Activated CD8-positive, alpha-beta memory T cell treated with anti-CD3 and anti-CD28 coated beads, Interleukin-2, amount 50 U/mL, for 24 hours (primary cell): ENCODE measurements around the gene HIF1AN.

Experiments used
- DNase-seq: peaks from one replicate; pipeline ENCODE4 v3.0.0-alpha.2; 2020; ENCODE audit errors: extremely low read depth

The HIF1AN gene

DNA sequence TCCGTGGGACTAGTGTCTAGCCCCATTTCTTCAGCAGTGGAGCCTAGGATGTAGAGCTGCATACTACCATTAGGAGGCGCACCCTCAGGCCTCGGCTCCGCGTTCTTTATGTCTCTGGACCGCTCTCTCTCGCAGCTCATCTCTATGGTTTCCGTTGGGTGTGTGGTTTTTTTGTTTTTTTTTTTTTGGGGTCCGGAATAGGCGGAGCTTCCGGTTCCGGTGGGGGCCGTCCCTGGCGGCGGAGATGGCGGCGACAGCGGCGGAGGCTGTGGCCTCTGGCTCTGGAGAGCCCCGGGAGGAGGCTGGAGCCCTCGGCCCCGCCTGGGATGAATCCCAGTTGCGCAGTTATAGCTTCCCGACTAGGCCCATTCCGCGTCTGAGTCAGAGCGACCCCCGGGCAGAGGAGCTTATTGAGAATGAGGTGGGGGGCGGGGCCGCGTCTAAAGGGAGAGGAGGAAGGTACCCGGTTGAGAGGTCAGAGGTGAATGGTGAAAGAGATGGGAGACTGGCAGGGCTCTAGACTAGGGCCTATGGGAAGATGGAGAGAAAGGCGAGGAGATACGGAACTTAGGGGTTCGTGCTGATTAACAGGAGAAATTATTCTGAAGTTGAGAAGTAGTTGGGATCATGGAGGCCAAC is at the start of gene HIF1AN:
Gene HIF1AN (plus strand): TSS at position 229 of the 639 bp plus-strand sequence. CDS start 16 bp downstream, at position 245.
- peak; percentile 77 for DNase-seq

DNA sequence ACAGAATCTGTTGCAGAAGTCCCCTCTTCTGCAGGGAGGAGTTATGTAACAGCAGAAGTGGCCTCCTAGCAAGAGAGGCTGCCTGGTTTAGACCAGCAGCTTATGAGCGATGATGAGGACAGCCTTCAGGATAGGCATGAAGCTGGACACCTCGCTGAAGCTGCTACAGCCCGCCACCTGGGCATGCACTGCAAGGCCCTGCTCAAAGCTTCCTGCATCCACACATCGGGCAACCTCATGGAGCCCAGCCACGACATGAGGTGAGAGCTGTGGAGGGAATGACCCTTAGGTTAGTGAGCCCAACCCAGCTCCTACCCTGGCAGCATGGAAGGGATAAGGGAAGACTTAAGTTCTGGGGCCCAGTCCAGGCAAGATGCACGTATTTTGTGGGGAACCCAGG is 48.2 kb upstream of the HIF1AN start:
- no peak for DNase-seq

DNA sequence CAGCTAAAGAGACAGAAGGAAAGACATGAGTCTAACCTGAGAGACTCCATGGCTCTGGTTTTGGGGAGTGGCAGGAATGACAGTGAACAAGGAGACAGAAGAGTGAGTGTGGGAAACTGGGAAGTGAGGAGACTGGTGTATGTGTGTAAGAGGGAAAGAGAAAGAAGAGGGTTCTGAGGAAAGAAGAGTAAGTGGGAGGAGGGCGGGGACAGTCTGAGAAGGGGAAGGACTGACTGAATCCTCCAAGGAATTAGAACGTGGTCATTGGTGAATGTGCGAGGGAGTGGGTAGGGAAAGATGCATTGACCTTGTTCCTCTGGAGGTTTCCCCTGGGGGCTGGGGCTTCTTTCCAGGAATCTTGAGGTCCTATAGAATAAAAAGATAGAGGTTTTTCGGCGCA is 46.3 kb upstream of the HIF1AN start:
- DNase-seq = no peak

GRCh38 chr10:100490531-100490930 is 45.2 kb upstream of the HIF1AN start:
- DNase-seq = no peak

GRCh38 chr10:100496567-100496966 is 39.2 kb upstream of the HIF1AN start:
- no peak for DNase-seq

DNA sequence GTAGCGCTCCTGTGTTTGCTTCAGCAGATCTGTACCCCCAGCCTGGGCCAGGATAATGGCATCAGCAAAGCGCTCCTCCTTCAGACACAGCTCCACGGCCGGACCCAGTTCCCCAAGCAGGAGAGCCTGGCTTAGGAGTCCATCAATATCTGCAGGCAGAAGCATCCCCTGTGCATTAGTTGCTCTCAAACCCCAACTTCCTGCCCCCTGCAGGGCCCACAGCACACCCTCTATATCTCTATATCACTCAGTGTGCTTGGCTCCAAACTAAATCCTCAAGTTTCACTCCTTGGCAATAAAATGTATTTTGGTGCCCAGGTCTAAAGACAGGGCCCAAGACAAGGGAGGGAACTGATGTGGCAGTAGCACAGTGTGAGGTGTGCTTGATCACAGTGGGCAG is 37.7 kb upstream of the HIF1AN start:
- no peak for DNase-seq

DNA sequence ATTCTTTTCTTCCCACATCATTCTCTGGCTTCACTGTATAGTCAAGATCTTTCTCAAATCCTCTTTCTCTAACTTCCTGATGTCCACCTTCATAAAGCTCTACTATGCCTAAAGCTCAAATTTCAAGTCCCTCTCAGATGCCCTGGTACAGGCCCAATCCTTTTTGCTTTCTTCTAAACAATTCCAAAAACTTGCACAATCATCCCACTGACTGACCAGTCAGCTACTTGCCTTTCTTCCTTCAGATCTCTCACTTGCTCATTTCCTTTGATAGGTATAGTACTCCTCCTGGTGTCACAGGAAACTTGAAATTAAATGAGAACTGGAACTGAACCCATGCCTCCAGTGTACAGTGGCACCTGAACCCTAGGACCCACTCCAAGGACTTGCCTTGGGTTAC is 34.3 kb upstream of the HIF1AN start:
- no peak for DNase-seq

- no peak for DNase-seq
These were observed 32.7 kb upstream of the HIF1AN start for GRCh38 chr10:100502926-100503494.

DNA sequence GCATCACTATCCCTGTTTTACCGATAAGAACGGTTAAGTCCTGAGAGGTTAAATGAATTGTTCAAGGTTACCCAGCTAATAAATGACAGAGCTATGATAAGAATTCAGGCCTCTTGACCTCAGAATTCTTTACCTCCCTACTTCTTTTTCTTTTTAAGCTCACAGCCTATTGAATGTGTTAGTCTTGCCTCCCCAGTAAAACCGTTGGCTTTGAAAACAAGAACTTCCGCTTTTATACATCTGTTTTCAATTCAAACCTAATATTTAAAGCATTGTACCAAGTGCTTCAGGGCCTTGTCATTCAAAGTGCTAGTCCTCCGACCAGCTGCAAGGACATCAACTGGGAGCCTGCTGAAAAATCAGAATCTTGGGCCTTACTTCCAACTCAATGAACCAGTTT is 31.6 kb upstream of the HIF1AN start:
- DNase-seq = no peak

GRCh38 chr10:100505164-100505563 is 30.6 kb upstream of the HIF1AN start:
- no peak for DNase-seq

DNA sequence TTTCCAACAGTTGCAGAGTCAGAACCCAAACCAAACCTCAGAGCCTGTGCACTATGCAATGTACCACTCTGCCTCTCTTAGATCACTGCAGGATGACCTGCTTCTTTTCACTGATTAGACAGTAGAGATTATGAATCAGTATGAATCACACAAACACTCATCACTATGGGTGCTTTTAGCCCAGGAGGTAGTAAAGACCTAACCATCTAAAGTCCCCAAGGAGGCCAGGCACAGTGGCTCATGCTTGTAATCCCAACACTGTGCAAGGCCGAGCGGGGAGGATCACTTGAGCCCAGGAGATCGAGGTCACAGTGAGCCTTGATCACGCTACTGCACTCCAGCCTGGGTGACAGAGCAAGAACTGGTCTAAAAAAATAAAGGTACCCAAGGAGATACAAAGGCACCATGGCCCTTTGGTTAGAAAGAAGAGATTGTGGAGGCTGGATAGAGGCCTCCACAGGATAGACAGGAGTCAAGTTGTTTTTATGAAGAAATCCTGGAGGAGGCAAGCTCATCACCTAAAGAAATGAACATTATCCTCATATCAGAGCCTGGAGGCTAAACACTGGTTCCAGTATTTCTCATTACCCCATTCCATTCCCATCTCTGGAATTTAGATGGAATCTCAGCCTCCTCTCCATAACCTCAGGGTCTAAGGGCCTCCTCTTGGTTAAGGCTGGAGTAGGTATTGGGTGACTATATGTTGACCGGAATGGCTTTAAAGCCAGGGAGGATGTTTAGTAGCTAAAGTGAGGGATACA is 29.0 kb upstream of the HIF1AN start:
- DNase-seq = no peak

DNA sequence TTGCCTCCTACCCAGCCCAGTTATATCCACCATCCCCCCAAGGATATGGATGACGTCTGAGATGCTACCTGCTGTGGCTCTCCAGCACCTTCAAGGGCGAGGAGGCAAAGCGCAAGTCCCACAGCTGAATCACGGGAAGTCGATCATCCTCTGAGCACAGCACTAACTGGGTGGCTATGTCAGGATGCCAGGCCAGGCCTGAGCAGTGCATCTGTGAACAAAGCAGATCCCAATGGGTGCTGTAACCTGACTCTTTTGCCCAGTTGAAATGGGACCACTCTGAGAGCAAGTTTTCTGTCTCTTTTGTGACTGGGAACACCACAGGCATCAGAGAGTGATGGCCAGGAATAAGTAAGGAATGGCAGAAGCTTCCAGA is 28.4 kb upstream of the HIF1AN start:
- no peak for DNase-seq

GRCh38 chr10:100508266-100508665 is 27.5 kb upstream of the HIF1AN start:
- DNase-seq = no peak

- no peak for DNase-seq
These were observed 27.0 kb upstream of the HIF1AN start for GRCh38 chr10:100508691-100509150.

GRCh38 chr10:100509241-100509840 is 26.4 kb upstream of the HIF1AN start:
- DNase-seq = no peak

DNA sequence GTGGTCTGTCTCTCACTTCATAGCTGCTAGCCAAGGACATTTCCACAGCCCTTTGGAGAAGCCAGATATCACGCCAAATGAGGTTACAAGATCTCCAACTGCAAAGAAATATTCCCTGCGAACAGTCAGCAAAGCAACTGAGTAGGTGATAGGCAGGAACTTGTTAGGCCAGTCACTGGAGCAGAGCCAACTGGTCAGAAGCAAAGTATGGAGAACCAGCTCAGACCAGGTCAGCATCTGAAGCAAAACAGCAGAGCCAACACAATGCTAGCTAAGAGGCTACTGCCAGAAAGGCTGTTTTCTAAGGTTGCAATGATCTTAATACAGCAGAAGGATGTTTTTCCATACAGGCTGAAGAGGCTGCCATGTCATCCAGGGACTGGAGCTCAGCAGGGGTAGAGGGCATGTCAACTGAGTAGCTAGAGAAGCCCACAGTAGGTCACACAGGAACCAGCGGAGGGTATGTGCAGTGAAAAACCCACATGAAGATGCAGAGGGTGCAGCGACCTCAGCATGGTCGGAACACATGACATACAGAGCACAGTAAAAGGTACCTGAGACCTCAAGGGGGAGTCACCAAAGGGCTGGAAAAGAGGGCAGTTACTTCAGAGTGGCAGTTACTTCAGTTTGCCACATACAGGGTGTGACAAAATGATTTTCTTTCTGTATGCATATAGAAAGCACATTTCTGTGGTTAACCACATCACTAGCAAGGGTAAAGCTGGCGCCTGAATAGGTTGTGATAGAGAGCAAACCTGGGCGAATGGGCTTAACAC is 25.0 kb upstream of the HIF1AN start:
- no peak for DNase-seq

- no peak for DNase-seq
These were observed 20.1 kb upstream of the HIF1AN start for GRCh38 chr10:100515612-100516011.

- no peak for DNase-seq
These were observed 18.9 kb upstream of the HIF1AN start for GRCh38 chr10:100516847-100517246.

DNA sequence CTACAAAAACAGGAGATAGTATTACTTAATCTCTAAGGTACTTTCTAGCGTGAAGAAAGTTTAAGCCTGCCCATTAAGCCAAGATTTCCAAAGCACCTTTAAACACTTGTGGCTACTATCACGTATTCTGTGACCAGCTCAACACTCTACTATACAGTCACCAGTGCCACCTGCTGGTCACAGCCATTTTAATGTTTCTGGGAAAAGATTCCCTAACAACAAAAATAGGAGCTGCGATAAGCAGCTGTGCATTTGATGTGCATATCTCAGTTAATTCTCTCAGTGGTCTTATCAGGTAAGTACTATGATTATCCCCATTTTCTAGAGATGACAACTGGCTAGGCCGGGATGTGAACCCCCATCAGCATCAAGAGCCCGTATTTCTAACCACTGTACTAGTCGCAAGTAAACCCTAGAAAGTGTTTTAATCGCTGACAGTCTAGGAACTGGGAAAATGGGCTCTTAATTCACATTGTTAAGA is 16.9 kb upstream of the HIF1AN start:
- no peak for DNase-seq

- DNase-seq = no peak
These were observed 16.3 kb upstream of the HIF1AN start, which contains the start of gene SEC31B for GRCh38 chr10:100519311-100520051. TSS of gene SEC31B (minus strand) at chr10:100519861. CDS start at chr10:100516952, 2,909 bp downstream.

DNA sequence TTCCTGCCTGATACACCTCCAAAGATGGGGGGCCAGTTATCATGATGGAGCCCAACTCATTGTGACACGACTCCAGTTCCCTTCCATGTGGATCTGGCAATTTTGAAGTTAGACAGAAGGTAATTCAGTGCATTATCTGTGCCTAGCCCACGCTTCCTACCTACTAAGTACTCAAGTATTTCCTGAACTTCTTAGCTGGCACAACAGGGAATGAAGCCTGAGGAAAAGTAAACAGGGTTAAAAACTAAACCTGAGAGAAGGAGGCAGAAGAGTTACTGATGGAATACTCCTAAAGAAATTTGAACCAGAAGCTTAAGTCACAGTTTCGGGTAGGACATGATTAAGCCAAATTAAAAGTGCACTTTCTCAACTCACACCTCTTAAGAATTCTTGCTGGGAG is 14.9 kb upstream of the HIF1AN start:
- DNase-seq = no peak
